Activated naive CD4-positive, alpha-beta T cell treated with anti-CD3 and anti-CD28 coated beads, Interleukin-2, amount 10 ng/mL, durations not matched to agents 7 days and 5 days (primary cell): ENCODE data around the gene SGMS1.

Experiments
- CTCF ChIA-PET: fragments of 350-600 bp; sonication (Branson Sonifier 250); formaldehyde crosslinking; loops from one replicate; lab custom pipeline; 2021; ENCODE audit warnings: antibody characterized with exemption; lab: Charles Lee
- DNase-seq: peaks from one replicate; pipeline ENCODE4 v3.0.0-alpha.2; 2020
- H3K27ac Mint-ChIP-seq: one replicate; pipeline ENCODE4 v1.8.0; 2021; ENCODE audit warnings: mild to moderate bottlenecking, moderate library complexity, mixed read lengths
- H3K27me3 Mint-ChIP-seq: one replicate; pipeline ENCODE4 v1.8.0; 2021; ENCODE audit warnings: mild to moderate bottlenecking, mixed read lengths
- H3K36me3 Mint-ChIP-seq: one replicate; pipeline ENCODE4 v1.8.0; 2021; ENCODE audit warnings: mixed read lengths
- H3K4me1 Mint-ChIP-seq: one replicate; pipeline ENCODE4 v1.8.0; 2021; ENCODE audit warnings: mixed read lengths
- H3K4me3 Mint-ChIP-seq: one replicate; pipeline ENCODE4 v1.8.0; 2021; ENCODE audit warnings: mild to moderate bottlenecking, moderate library complexity, mixed read lengths
- H3K9me3 Mint-ChIP-seq: one replicate; pipeline ENCODE4 v1.8.0; 2021; ENCODE audit warnings: mixed read lengths

The SGMS1 gene

DNA sequence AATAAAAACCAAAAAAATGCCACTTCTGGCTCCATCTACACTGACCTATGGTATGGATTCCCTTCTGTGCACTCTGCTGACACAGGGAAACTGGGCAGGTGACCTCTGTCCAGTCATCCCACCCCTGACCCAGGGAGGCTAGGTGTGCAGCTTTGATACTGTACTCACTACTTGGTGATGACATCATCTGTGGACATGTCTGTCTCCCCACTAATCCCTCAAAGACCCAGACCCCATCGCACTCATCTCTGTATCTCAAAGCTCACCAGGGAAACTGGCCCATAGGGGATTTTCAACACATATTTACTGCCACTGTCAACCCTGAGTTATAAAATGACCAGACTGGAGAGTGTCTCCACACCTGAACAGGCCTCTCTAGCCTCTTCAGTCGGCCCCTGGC is 10.6 kb downstream of the SGMS1 start:
- DNase-seq = no peak
- Mint-ChIP-seq H3K36me3 (no peaks in the 10 kb centered on the region), H3K27ac (no peak overlapping the region), H3K4me3 (no peak overlapping the region), H3K4me1 (peaks cover 5% of the 10 kb centered on the region), H3K9me3 (no peaks in the 10 kb centered on the region), H3K27me3 (no peaks in the 10 kb centered on the region)
- CTCF ChIA-PET = interaction anchor here (0.6 to 1.3 kb wide), 3 partner anchors 35 to 243 kb away, joined by 3 read pairs; no protein-coding TSS in a partner anchor

DNA sequence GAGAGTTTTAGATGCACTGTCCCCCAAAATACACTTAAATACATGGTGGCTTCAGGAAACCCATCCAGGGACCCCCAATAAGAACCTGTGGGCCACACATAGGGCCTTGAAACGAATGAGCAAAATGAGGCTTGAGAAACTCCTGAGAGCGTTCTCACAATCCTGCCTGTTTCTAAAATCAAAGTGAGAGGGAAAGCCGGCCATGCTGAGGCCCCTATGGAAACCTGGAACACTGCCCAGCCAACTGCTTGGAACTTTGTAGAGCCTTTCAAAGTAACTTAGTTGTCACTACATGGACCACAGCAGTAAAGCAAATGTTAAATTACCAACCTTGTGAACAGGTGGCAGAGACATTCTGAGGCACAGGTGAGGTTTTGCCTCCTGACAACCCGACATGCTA is 13.4 kb downstream of the SGMS1 start:
- no peak for DNase-seq
- Mint-ChIP-seq H3K27me3 (no peaks in the 10 kb centered on the region), H3K9me3 (no peaks in the 10 kb centered on the region), H3K27ac (no peak overlapping the region), H3K36me3 (no peaks in the 10 kb centered on the region), H3K4me3 (no peak overlapping the region), H3K4me1 (peaks cover 10% of the 10 kb centered on the region)
- CTCF ChIA-PET = no interaction called here

DNA sequence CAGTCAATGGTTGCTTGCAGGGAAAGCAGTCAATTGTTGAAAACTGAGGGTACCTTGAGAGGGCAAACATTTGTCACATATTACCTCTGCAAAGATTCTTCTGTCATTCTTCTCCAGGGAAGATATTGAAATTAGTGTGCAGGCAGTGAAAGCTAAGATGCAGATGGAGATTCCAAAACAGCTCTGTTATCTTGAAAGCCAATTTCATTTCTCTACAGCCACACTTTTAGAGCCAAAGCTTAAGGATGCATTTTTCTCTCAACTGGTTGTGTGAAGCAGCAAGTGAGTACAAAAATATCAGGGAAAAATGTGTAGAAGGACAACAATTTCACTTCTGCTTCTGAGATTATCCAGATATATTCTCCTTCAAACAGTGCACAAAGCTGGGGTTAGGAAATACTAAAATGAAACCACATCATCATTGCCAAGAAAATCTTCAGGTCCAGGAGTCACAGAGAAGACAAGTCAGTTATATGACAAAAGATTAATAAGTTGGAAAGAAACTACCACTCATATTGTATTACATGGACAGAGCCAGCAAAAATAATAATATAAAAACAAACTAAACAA is 16.3 kb downstream of the SGMS1 start:
- no peak for DNase-seq
- Mint-ChIP-seq H3K27me3 (no peaks in the 10 kb centered on the region), H3K4me3 (no peak overlapping the region), H3K27ac (no peak overlapping the region), H3K36me3 (no peaks in the 10 kb centered on the region), H3K4me1 (peaks cover 21% of the 10 kb centered on the region), H3K9me3 (no peaks in the 10 kb centered on the region)
- CTCF ChIA-PET = no interaction called here

DNA sequence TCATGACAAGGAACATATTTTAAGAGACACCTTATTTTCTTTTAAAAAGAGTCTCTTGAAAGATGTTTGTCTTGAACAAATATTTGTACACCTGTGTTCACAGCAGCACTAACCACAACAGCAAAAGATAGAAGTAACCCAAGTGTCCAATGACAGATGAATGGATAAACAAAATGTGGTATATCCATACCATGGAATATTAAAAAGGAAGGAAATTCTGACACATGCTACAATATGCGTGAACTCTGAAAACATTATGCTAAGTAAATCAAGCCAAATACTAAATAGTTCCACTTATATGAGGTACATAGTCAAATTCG is 17.8 kb downstream of the SGMS1 start:
- no peaks in the 10 kb centered on the region for H3K36me3 Mint-ChIP-seq
- CTCF ChIA-PET = no interaction called here
- no peaks in the 10 kb centered on the region for H3K9me3 Mint-ChIP-seq
- DNase-seq = no peak
- no peaks in the 10 kb centered on the region for H3K27me3 Mint-ChIP-seq
- no peak overlapping the region for H3K27ac Mint-ChIP-seq
- peaks cover 23% of the 10 kb centered on the region for H3K4me1 Mint-ChIP-seq
- no peak overlapping the region for H3K4me3 Mint-ChIP-seq

- Mint-ChIP-seq H3K27ac (no peak overlapping the region), H3K9me3 (no peaks in the 10 kb centered on the region), H3K27me3 (no peaks in the 10 kb centered on the region), H3K4me3 (no peak overlapping the region), H3K4me1 (peaks cover 27% of the 10 kb centered on the region), H3K36me3 (no peaks in the 10 kb centered on the region)
- no peak for DNase-seq
- CTCF ChIA-PET = no interaction called here
These were observed 18.3 kb downstream of the SGMS1 start for GRCh38 chr10:50605269-50605950.

DNA sequence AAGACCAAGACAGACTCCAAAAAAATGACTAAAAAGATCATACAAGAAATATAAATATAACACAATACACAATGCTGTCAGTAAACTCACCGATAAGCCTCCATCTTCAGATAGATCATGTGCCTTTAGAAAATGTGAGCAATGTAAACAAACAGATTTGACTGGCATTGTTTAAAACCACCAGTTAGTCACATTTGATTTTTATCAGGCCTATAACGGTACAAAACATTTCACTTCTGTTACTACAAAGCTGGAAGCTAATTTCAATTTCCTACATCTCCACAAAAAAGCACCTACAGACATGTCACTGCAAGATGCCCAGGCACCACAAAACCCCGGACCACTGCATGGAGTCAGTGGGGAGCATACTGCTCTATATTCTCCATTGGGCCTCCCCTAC is 18.9 kb downstream of the SGMS1 start:
- H3K4me1 Mint-ChIP-seq = peaks cover 27% of the 10 kb centered on the region
- no peaks in the 10 kb centered on the region for H3K36me3 Mint-ChIP-seq
- CTCF ChIA-PET = no interaction called here
- no peaks in the 10 kb centered on the region for H3K27me3 Mint-ChIP-seq
- H3K4me3 Mint-ChIP-seq = no peak overlapping the region
- H3K27ac Mint-ChIP-seq = no peak overlapping the region
- no peak for DNase-seq
- H3K9me3 Mint-ChIP-seq = no peaks in the 10 kb centered on the region

GRCh38 chr10:50604049-50604640 is 19.6 kb downstream of the SGMS1 start:
- no peak for DNase-seq
- Mint-ChIP-seq H3K36me3 (no peaks in the 10 kb centered on the region), H3K27ac (no peak overlapping the region), H3K4me3 (no peak overlapping the region), H3K9me3 (no peaks in the 10 kb centered on the region), H3K4me1 (peaks cover 27% of the 10 kb centered on the region), H3K27me3 (no peaks in the 10 kb centered on the region)
- CTCF ChIA-PET = interaction anchor here (0.9 kb wide), 1 partner anchor 17 kb away, joined by 4 read pairs; no protein-coding TSS in a partner anchor

- no peak overlapping the region for H3K4me3 Mint-ChIP-seq
- H3K36me3 Mint-ChIP-seq = no peaks in the 10 kb centered on the region
- no peaks in the 10 kb centered on the region for H3K9me3 Mint-ChIP-seq
- H3K27ac Mint-ChIP-seq = no peak overlapping the region
- CTCF ChIA-PET = interaction anchor here (0.9 kb wide), 1 partner anchor 18 kb away, joined by 4 read pairs; no protein-coding TSS in a partner anchor
- H3K4me1 Mint-ChIP-seq = peaks cover 27% of the 10 kb centered on the region
- DNase-seq = no peak
- H3K27me3 Mint-ChIP-seq = no peaks in the 10 kb centered on the region
These were observed 20.5 kb downstream of the SGMS1 start for GRCh38 chr10:50603151-50603850.

- Mint-ChIP-seq H3K9me3 (no peaks in the 10 kb centered on the region), H3K36me3 (no peaks in the 10 kb centered on the region), H3K4me3 (no peak overlapping the region), H3K4me1 (peaks cover 23% of the 10 kb centered on the region), H3K27me3 (no peaks in the 10 kb centered on the region), H3K27ac (no peak overlapping the region)
- DNase-seq = no peak
- CTCF ChIA-PET = no interaction called here
These were observed 21.8 kb downstream of the SGMS1 start for GRCh38 chr10:50601974-50602373.

DNA sequence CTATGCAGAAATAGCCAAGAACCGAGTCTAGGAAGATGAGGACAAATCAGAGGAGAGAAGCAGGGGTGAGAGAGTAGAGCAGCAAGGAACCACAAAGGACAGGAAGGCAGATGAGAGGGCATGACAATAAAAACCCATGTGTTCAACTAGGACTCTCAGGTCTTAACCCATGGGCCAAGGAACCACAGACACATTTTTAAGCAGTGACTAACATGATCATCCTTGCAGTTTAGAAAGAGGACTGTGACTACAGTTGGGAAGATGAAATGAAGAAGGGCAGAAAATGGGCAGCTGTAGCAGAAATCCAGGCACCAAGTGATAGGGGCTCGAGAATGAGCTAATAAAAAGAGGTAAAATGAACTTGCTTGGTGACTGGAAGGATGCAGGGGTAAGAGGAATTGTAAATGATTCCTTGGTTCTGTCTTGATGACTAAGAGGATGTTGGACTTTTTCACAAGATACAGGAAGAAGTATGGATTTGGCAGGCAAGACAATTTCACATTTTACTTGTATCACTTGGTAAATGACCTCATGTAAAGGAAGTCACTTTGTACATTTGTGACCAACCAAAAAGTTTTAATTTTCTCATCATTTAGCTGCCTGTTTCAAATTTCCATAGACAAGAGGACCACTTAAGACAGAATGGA is 22.8 kb downstream of the SGMS1 start:
- Mint-ChIP-seq H3K4me3 (no peak overlapping the region), H3K27me3 (no peaks in the 10 kb centered on the region), H3K9me3 (no peaks in the 10 kb centered on the region), H3K27ac (no peak overlapping the region), H3K4me1 (peaks cover 23% of the 10 kb centered on the region), H3K36me3 (no peaks in the 10 kb centered on the region)
- CTCF ChIA-PET = no interaction called here
- no peak for DNase-seq

- no peak for DNase-seq
- Mint-ChIP-seq H3K4me3 (no peak overlapping the region), H3K9me3 (no peaks in the 10 kb centered on the region), H3K4me1 (peaks cover 18% of the 10 kb centered on the region), H3K27me3 (no peaks in the 10 kb centered on the region), H3K36me3 (no peaks in the 10 kb centered on the region), H3K27ac (no peak overlapping the region)
- CTCF ChIA-PET = no interaction called here
These were observed 23.5 kb downstream of the SGMS1 start for GRCh38 chr10:50600286-50600685.

GRCh38 chr10:50596897-50597296 is 26.9 kb downstream of the SGMS1 start:
- Mint-ChIP-seq H3K27ac (no peak overlapping the region), H3K36me3 (no peaks in the 10 kb centered on the region), H3K27me3 (no peaks in the 10 kb centered on the region), H3K9me3 (no peaks in the 10 kb centered on the region), H3K4me1 (peaks cover 6% of the 10 kb centered on the region), H3K4me3 (no peak overlapping the region)
- CTCF ChIA-PET = interaction anchor here (0.9 kb wide), 1 partner anchor 20 kb away, joined by 3 read pairs; no protein-coding TSS in a partner anchor
- DNase-seq = no peak

GRCh38 chr10:50596456-50596855 is 27.3 kb downstream of the SGMS1 start:
- H3K4me1 Mint-ChIP-seq = peaks cover 6% of the 10 kb centered on the region
- no peaks in the 10 kb centered on the region for H3K9me3 Mint-ChIP-seq
- DNase-seq = no peak
- CTCF ChIA-PET = interaction anchor here (0.9 kb wide), 1 partner anchor 19 kb away, joined by 3 read pairs; no protein-coding TSS in a partner anchor
- no peak overlapping the region for H3K4me3 Mint-ChIP-seq
- H3K27me3 Mint-ChIP-seq = no peaks in the 10 kb centered on the region
- H3K36me3 Mint-ChIP-seq = no peaks in the 10 kb centered on the region
- no peak overlapping the region for H3K27ac Mint-ChIP-seq

- no peak overlapping the region for H3K27ac Mint-ChIP-seq
- CTCF ChIA-PET = no interaction called here
- no peaks in the 10 kb centered on the region for H3K9me3 Mint-ChIP-seq
- H3K4me1 Mint-ChIP-seq = peaks cover 3% of the 10 kb centered on the region
- H3K4me3 Mint-ChIP-seq = no peak overlapping the region
- H3K27me3 Mint-ChIP-seq = no peaks in the 10 kb centered on the region
- H3K36me3 Mint-ChIP-seq = no peaks in the 10 kb centered on the region
- no peak for DNase-seq
These were observed 28.0 kb downstream of the SGMS1 start for GRCh38 chr10:50595785-50596184.
